Measurements from ENCODE around the gene CEP85. TPM values are rescaled to one million over a fixed set of nuclear protein-coding genes. Genes with fewer than 3 reads are reported as not detected.
A peak's percentile ranks its signal among the peaks of the same experiment; 100 is the strongest.

The CEP85 gene
- total RNA-seq, 6 donors from 2014 or later: 10.1 to 16.8 (median 10.7) TPM

DNA sequence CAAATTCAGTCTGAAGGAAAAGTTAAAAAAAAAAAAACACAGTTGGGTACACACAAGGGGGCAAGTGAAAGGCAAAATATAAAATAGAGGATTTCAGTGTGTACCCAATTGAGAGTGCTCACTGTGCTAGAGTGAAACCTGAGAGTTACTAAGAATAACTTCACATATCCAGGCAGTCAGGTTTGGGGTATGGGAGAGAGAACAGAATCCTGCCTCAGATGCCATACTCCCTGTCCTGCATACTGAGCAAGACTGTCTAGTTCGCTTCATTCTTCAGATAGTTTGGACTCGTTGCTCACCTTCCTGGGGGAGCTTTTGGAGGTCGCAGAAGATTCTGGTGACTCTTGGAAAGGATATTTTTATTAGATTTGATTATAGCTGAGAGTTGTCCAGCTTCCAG is 20.4 kb downstream of the CEP85 start:
- TF ChIP-seq POLR2A (IDR thresholded peaks at IDR 0.05) (no peak), EP300 (IDR thresholded peaks at IDR 0.05) (no peak), POLR2AphosphoS5 (IDR thresholded peaks at IDR 0.05) (no peak)
- TF ChIP-seq, protein P1, sequence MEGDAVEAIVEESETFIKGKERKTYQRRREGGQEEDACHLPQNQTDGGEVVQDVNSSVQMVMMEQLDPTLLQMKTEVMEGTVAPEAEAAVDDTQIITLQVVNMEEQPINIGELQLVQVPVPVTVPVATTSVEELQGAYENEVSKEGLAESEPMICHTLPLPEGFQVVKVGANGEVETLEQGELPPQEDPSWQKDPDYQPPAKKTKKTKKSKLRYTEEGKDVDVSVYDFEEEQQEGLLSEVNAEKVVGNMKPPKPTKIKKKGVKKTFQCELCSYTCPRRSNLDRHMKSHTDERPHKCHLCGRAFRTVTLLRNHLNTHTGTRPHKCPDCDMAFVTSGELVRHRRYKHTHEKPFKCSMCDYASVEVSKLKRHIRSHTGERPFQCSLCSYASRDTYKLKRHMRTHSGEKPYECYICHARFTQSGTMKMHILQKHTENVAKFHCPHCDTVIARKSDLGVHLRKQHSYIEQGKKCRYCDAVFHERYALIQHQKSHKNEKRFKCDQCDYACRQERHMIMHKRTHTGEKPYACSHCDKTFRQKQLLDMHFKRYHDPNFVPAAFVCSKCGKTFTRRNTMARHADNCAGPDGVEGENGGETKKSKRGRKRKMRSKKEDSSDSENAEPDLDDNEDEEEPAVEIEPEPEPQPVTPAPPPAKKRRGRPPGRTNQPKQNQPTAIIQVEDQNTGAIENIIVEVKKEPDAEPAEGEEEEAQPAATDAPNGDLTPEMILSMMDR (IDR thresholded peaks at IDR 0.05): no peak
- 78 to 93% methylated on average over 3 of the region's 3 CpGs for WGBS, 2 donors
- Histone ChIP-seq H3K9me3 (no peaks in the 10 kb centered on the region), H3K4me3 (no peak overlapping the region), H3K36me3 (peaks cover 0 to 33% (median 14%) of the 10 kb centered on the region in 4 donors), H3K27ac (no peak overlapping the region), H3K4me1 (no peaks in the 10 kb centered on the region), H3K27me3 (no peaks in the 10 kb centered on the region)
- no peak for DNase-seq
- no peak for ATAC-seq (ENCODE audit: low FRiP score in 2 of 2)

DNA sequence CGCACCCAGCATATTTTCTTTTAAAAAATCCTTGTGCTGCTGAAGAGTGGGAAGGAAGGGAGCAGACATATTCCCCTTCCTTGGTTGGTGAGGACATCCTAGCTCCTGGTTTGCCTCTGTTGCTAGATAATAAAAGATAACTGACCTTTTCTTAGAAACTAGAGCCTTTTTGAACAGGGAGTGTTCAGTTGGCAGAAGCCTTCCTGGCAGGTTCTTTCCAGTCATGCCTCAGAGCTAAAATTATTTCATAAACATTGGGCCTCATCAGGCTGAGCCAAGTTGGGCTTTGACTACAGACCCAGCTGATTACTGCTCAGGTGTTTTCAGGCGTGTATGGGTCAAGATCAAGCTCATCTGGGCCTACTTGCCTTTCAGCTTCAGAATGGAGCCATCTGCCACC is 23.2 kb downstream of the CEP85 start:
- no peak for TF ChIP-seq POLR2AphosphoS5 (IDR thresholded peaks at IDR 0.05)
- TF ChIP-seq, protein P1 (IDR thresholded peaks at IDR 0.05): no peak
- H3K4me1 ChIP-seq: no peaks in the 10 kb centered on the region
- H3K4me3 ChIP-seq: no peak overlapping the region
- 100% methylated on average over 2 of the region's 2 CpGs for WGBS, 2 donors
- ATAC-seq (ENCODE audit: low FRiP score in 2 of 2) (no peak), DNase-seq (no peak)
- H3K27me3 ChIP-seq: no peaks in the 10 kb centered on the region
- no peaks in the 10 kb centered on the region for H3K9me3 ChIP-seq
- H3K36me3 ChIP-seq: peaks cover 0 to 49% (median 29%) of the 10 kb centered on the region in 4 donors
- H3K27ac ChIP-seq: no peak overlapping the region

DNA sequence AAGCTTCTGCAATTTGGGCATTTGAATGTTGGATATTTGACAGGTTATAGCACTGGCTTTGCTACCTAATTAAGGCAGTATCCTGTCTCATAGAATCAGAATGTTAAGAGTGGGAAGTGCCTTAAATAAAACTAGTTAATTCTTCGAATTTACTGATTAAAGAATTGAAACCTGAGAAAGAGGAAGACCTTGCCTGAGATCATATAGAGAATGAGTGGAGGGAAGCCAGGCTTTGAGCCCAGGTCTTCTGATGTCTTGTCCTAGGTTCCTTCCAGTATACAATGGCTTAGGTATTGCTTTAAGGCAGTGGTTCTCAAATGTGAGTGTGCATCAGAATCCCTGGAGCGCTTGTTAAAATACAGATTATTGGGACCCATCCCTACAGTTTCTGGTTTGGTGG is 25.0 kb downstream of the CEP85 start:
- TF ChIP-seq POLR2AphosphoS5 (IDR thresholded peaks at IDR 0.05): no peak
- TF ChIP-seq POLR2A (IDR thresholded peaks at IDR 0.05): no peak
- TF ChIP-seq, protein P1 (IDR thresholded peaks at IDR 0.05): no peak
- no peak for TF ChIP-seq EP300 (IDR thresholded peaks at IDR 0.05)
- H3K4me3 ChIP-seq: no peak overlapping the region
- H3K36me3 ChIP-seq: peaks cover 0 to 49% (median 32%) of the 10 kb centered on the region in 4 donors
- WGBS, 2 donors: 75 to 92% methylated on average over 2 of the region's 2 CpGs
- H3K4me1 ChIP-seq: no peaks in the 10 kb centered on the region
- no peaks in the 10 kb centered on the region for H3K27me3 ChIP-seq
- DNase-seq: no peak
- no peak for ATAC-seq (ENCODE audit: low FRiP score in 2 of 2)
- H3K9me3 ChIP-seq: no peaks in the 10 kb centered on the region
- no peak overlapping the region for H3K27ac ChIP-seq

DNA sequence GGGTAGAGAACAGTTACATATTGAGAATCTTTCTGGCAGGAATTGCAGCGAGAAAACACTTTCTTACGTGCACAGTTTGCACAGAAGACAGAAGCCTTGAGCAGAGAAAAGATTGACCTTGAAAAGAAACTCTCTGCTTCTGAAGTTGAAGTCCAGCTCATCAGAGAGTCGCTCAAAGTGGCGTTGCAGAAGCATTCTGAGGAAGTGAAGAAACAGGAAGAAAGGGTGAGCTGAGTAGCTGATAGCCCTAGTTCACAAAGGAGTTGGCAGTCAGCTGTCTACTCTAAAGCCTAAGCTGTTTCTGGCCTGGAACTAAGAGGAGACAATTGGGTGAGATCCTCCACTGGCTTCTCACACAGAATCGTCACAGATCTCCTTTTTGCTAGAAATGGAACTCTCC is 25.6 kb downstream of the CEP85 start:
- Histone ChIP-seq H3K9me3 (no peaks in the 10 kb centered on the region), H3K4me1 (no peaks in the 10 kb centered on the region), H3K27me3 (no peaks in the 10 kb centered on the region), H3K36me3 (peaks cover 0 to 49% (median 32%) of the 10 kb centered on the region in 4 donors), H3K4me3 (no peak overlapping the region), H3K27ac (peak overlapping the region in 1 of 4 donors; percentile 8)
- ATAC-seq (ENCODE audit: low FRiP score in 2 of 2): peak; percentile 60 to 70
- 70 to 79% methylated on average over 5 of the region's 5 CpGs for WGBS, 2 donors
- TF ChIP-seq EP300 (IDR thresholded peaks at IDR 0.05) (no peak), POLR2AphosphoS5 (IDR thresholded peaks at IDR 0.05) (no peak), POLR2A (IDR thresholded peaks at IDR 0.05) (no peak)
- TF ChIP-seq, protein P1 (IDR thresholded peaks at IDR 0.05): no peak
- peak in 1 of 2 donors; percentile 31 for DNase-seq

DNA sequence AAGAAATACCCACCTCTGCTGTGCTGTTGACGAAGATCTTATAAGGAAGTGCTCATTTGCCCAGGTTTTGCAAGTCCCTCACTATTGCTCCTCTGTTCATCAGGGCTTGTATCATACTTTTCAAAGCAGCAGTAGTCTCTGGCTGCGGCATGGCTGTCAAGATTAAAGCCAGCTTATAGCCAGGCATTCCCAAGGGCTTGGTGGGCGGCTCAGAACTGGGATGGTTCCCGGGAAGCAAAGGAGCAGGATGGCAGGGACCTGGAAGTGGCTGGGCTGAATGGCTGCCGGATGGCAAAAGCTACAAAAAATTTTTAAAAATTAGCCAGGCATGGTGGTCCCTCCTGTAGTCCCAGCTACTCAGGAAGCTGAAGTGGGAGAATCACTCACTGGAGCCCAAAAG is 29.2 kb downstream of the CEP85 start:
- DNase-seq: no peak
- TF ChIP-seq POLR2A (IDR thresholded peaks at IDR 0.05) (no peak), POLR2AphosphoS5 (IDR thresholded peaks at IDR 0.05) (no peak), EP300 (IDR thresholded peaks at IDR 0.05) (no peak)
- TF ChIP-seq, protein P1 (IDR thresholded peaks at IDR 0.05): no peak

More for the DNA sequence above, 29.2 kb downstream of the CEP85 start:
- no peak overlapping the region for H3K4me3 ChIP-seq
- ATAC-seq (ENCODE audit: low FRiP score in 2 of 2): no peak
- H3K36me3 ChIP-seq: peaks cover 0 to 36% (median 24%) of the 10 kb centered on the region in 4 donors
- H3K27ac ChIP-seq: no peak overlapping the region
- H3K27me3 ChIP-seq: no peaks in the 10 kb centered on the region
- no peaks in the 10 kb centered on the region for H3K9me3 ChIP-seq
- WGBS, 2 donors: 98 to 100% methylated on average over 5 of the region's 5 CpGs
- no peaks in the 10 kb centered on the region for H3K4me1 ChIP-seq

All from upper lobe of left lung (tissue), 6 donors.